HL-60 (cell line): Measurements from ENCODE around the gene ZNF205.
"Not testable (repeated sequence)": the region's sequence is repeated elsewhere in the genome, so short reads cannot be mapped to it uniquely, and the experiment has no call there.

Experiments used
- GABPA ChIP-seq: IDR thresholded peaks from 2 replicates; pipeline ENCODE4 v1.6.1; 2012; ENCODE audit warnings: low read depth
- POLR2AphosphoS5 ChIP-seq: IDR thresholded peaks from 2 replicates; pipeline ENCODE4 v1.6.1; 2012; ENCODE audit warnings: low read depth
- TF ChIP-seq, protein P1 (sequence below): IDR thresholded peaks from one replicate; pipeline ENCODE4 v1.5.1; 2011; ENCODE audit warnings: low read length, control low read depth, inconsistent platforms; ENCODE audit not compliant: insufficient read depth

DNA sequence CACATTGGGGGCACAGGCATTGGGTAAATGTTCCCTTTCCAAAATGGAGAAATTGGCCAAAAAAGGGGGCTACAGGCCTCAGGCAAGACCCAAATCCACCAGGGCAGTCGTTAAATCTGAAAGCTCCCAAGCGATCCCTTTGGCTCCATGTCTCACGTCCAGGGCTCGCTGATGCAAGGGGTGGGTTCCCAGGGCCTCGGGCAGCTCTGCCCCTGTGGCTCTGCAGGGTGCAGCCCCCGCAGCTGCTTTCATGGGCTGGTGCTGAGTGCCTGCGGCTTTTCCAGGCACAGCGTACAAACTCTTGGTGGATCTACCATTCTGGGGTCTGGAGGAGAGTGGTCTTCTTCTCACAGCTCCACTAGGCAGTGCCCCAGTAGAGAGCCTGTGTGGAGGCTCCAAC lies 29.0 kb upstream of the ZNF205 start:
- TF ChIP-seq, protein P1, sequence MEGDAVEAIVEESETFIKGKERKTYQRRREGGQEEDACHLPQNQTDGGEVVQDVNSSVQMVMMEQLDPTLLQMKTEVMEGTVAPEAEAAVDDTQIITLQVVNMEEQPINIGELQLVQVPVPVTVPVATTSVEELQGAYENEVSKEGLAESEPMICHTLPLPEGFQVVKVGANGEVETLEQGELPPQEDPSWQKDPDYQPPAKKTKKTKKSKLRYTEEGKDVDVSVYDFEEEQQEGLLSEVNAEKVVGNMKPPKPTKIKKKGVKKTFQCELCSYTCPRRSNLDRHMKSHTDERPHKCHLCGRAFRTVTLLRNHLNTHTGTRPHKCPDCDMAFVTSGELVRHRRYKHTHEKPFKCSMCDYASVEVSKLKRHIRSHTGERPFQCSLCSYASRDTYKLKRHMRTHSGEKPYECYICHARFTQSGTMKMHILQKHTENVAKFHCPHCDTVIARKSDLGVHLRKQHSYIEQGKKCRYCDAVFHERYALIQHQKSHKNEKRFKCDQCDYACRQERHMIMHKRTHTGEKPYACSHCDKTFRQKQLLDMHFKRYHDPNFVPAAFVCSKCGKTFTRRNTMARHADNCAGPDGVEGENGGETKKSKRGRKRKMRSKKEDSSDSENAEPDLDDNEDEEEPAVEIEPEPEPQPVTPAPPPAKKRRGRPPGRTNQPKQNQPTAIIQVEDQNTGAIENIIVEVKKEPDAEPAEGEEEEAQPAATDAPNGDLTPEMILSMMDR: not testable (repeated sequence)
- not testable (repeated sequence) for TF ChIP-seq GABPA, POLR2AphosphoS5
